Activated CD8-positive, alpha-beta T cell treated with anti-CD3 and anti-CD28 coated beads for 36 hours (primary cell): ENCODE results near the gene EYS. TPM values are rescaled to one million over a fixed set of nuclear protein-coding genes. Genes with fewer than 3 reads are reported as not detected.
"Not testable (repeated sequence)": the region's sequence is repeated elsewhere in the genome, so short reads cannot be mapped to it uniquely, and the experiment has no call there.

Source experiments
- ATAC-seq: fragments of 200-7000 bp; cut with Tn5 transposase; one replicate; pipeline ENCODE4 v1.10.0; 2021; ENCODE audit warnings: mild to moderate bottlenecking, moderate library complexity
- CTCF ChIA-PET: fragments of 350-600 bp; sonication (Branson Sonifier 250); formaldehyde crosslinking; loops from one replicate; lab custom pipeline; 2021; ENCODE audit warnings: antibody characterized with exemption; lab: Charles Lee
- POLR2A ChIA-PET: fragments of 350-600 bp; sonication (Branson Sonifier 250); formaldehyde crosslinking; loops from one replicate; lab custom pipeline; 2021; ENCODE audit warnings: antibody characterized with exemption; lab: Charles Lee
- DNase-seq: peaks from one replicate; pipeline ENCODE4 v3.0.0-alpha.2; 2020
- H3K27ac Mint-ChIP-seq: one replicate; pipeline ENCODE4 v1.8.0; 2021; ENCODE audit warnings: mild to moderate bottlenecking, mixed read lengths
- H3K27me3 Mint-ChIP-seq: one replicate; pipeline ENCODE4 v1.8.0; 2021; ENCODE audit warnings: mixed read lengths
- H3K36me3 Mint-ChIP-seq: one replicate; pipeline ENCODE4 v1.8.0; 2021; ENCODE audit warnings: low read depth, mixed read lengths
- H3K4me1 Mint-ChIP-seq: one replicate; pipeline ENCODE4 v1.8.0; 2021; ENCODE audit warnings: low read depth, mixed read lengths
- H3K4me3 Mint-ChIP-seq: one replicate; pipeline ENCODE4 v1.8.0; 2021; ENCODE audit warnings: mild to moderate bottlenecking, moderate library complexity, mixed read lengths
- H3K9me3 Mint-ChIP-seq: one replicate; pipeline ENCODE4 v1.8.0; 2021; ENCODE audit warnings: mixed read lengths
- CTCF ChIP-seq: fragments of 200-600 bp; IDR thresholded peaks from one replicate; pipeline ENCODE4 v1.8.0; 2022; ENCODE audit warnings: antibody characterized with exemption, mild to moderate bottlenecking
- intact Hi-C: fragments of 100-400 bp; cut with micrococcal nuclease; formaldehyde crosslinking; loops from one replicate; pipeline ENCODE4 v1.10.0; 2022
- total RNA-seq, 2 experiments: library from RNA; stranded (reverse); gene quantifications; one replicate each; pipeline ENCODE4 v1.2.3, GENCODE V29; 2021

EYS gene
- total RNA-seq, 2 experiments from 2014 or later = not detected

- Mint-ChIP-seq H3K36me3 (no peaks in the 10 kb centered on the region), H3K27me3 (no peaks in the 10 kb centered on the region), H3K4me1 (no peaks in the 10 kb centered on the region), H3K9me3 (peaks cover 2% of the 10 kb centered on the region), H3K27ac (no peak overlapping the region), H3K4me3 (no peak overlapping the region)
- ChIA-PET CTCF (no interaction called here), POLR2A (no interaction called here)
- TF ChIP-seq CTCF = no peak
- ATAC-seq = no peak
- intact Hi-C loops = no loop called here
- DNase-seq = no peak
Observed at GRCh38 chr6:64034910-64035655, 1671.9 kb downstream of the EYS start.

- TF ChIP-seq CTCF = no peak
- H3K4me1 Mint-ChIP-seq = no peaks in the 10 kb centered on the region
- POLR2A ChIA-PET = no interaction called here
- ATAC-seq (no peak), DNase-seq (no peak)
- H3K36me3 Mint-ChIP-seq = no peaks in the 10 kb centered on the region
- no peaks in the 10 kb centered on the region for H3K27me3 Mint-ChIP-seq
- CTCF ChIA-PET = no interaction called here
- H3K4me3 Mint-ChIP-seq = no peak overlapping the region
- H3K27ac Mint-ChIP-seq = no peak overlapping the region
- intact Hi-C loops = no loop called here
- H3K9me3 Mint-ChIP-seq = peaks cover 5% of the 10 kb centered on the region
Observed at GRCh38 chr6:64034291-64034690, 1672.7 kb downstream of the EYS start.

GRCh38 chr6:64030950-64031618 lies 1675.9 kb downstream of the EYS start:
- DNase-seq, ATAC-seq, H3K9me3 Mint-ChIP-seq, H3K27me3 Mint-ChIP-seq, H3K4me3 Mint-ChIP-seq, H3K36me3 Mint-ChIP-seq, H3K27ac Mint-ChIP-seq, CTCF ChIA-PET, H3K4me1 Mint-ChIP-seq, intact Hi-C loops, POLR2A ChIA-PET: not testable (repeated sequence)

- Mint-ChIP-seq H3K4me3 (no peak overlapping the region), H3K27ac (no peak overlapping the region), H3K36me3 (no peaks in the 10 kb centered on the region), H3K9me3 (no peaks in the 10 kb centered on the region), H3K27me3 (no peaks in the 10 kb centered on the region), H3K4me1 (no peaks in the 10 kb centered on the region)
- no peak for TF ChIP-seq CTCF
- intact Hi-C loops = no loop called here
- ChIA-PET CTCF (no interaction called here), POLR2A (no interaction called here)
- DNase-seq (no peak), ATAC-seq (no peak)
Observed at GRCh38 chr6:64023693-64024092, 1683.3 kb downstream of the EYS start.

GRCh38 chr6:64014595-64014994 lies 1692.4 kb downstream of the EYS start:
- Mint-ChIP-seq H3K27ac (no peak overlapping the region), H3K27me3 (no peaks in the 10 kb centered on the region), H3K4me1 (no peaks in the 10 kb centered on the region), H3K9me3 (no peaks in the 10 kb centered on the region), H3K36me3 (no peaks in the 10 kb centered on the region), H3K4me3 (no peak overlapping the region)
- DNase-seq = no peak
- CTCF ChIA-PET = no interaction called here
- POLR2A ChIA-PET = no interaction called here
- ATAC-seq = no peak
- TF ChIP-seq CTCF = no peak
- intact Hi-C loops = no loop called here
